ENCODE data around the gene SLC7A14. TPM values are rescaled to one million over a fixed set of nuclear protein-coding genes. Genes with fewer than 3 reads are reported as not detected.

The SLC7A14 gene
- total and polyA plus RNA-seq, 2 donors (not counting 3 experiments of a cell fraction or from before 2014, with no cell fraction given), result 0.07 to 0.57 TPM

DNA sequence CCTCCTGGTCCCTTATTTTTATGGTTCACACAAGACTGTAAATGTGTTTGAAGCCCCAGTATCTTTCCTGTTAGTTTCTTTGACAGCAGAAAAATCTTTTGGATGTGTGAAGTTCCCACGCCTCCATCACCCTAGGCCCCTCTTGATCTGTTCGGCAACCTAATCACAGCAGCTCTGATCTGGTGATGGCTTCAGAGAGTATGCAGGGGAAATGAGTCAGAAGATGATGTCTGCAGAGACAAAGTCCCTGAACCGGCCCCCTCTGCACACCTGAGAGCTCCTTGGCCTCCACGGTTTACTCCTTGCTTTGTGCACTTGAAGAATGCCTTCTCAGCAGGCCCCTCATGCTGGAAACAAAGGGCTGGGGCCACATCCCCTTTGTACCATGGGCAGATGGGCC, 103.7 kb downstream of the SLC7A14 start:
- H2AFZ ChIP-seq (ENCODE audit: low read depth, low read length), result no peak overlapping the region
- H3K79me2 ChIP-seq (ENCODE audit: control insufficient read depth, insufficient read depth, low read length), result no peaks in the 10 kb centered on the region
- no peak overlapping the region for H3K27ac ChIP-seq (ENCODE audit: insufficient read depth, low read depth, low read length)
- TF ChIP-seq JUN (IDR thresholded peaks at IDR 0.05; ENCODE audit: borderline replicate concordance, insufficient read depth, insufficient read length, low read depth) (no peak), MYC (IDR thresholded peaks at IDR 0.05; ENCODE audit: low read depth, low read length) (no peak), FOS (IDR thresholded peaks at IDR 0.05; ENCODE audit: borderline replicate concordance, insufficient read depth, low read length) (no peak), POLR2AphosphoS5 (IDR thresholded peaks at IDR 0.05; ENCODE audit: insufficient read depth, low read depth, low read length) (no peak), GATA2 (IDR thresholded peaks at IDR 0.05; ENCODE audit: insufficient read depth, insufficient read length, low read depth, low read length) (no peak)
- TF ChIP-seq, protein P1, sequence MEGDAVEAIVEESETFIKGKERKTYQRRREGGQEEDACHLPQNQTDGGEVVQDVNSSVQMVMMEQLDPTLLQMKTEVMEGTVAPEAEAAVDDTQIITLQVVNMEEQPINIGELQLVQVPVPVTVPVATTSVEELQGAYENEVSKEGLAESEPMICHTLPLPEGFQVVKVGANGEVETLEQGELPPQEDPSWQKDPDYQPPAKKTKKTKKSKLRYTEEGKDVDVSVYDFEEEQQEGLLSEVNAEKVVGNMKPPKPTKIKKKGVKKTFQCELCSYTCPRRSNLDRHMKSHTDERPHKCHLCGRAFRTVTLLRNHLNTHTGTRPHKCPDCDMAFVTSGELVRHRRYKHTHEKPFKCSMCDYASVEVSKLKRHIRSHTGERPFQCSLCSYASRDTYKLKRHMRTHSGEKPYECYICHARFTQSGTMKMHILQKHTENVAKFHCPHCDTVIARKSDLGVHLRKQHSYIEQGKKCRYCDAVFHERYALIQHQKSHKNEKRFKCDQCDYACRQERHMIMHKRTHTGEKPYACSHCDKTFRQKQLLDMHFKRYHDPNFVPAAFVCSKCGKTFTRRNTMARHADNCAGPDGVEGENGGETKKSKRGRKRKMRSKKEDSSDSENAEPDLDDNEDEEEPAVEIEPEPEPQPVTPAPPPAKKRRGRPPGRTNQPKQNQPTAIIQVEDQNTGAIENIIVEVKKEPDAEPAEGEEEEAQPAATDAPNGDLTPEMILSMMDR (IDR thresholded peaks at IDR 0.05; ENCODE audit: extremely low read depth in 1 of 2, insufficient read depth in 1 of 2, low read depth in 1 of 2, low read length in 2 of 2), result no peak
- TF ChIP-seq, protein P2, sequence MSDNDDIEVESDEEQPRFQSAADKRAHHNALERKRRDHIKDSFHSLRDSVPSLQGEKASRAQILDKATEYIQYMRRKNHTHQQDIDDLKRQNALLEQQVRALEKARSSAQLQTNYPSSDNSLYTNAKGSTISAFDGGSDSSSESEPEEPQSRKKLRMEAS (IDR thresholded peaks at IDR 0.05; ENCODE audit: insufficient read depth, insufficient read length), result no peak
- H3K36me3 ChIP-seq (ENCODE audit: control insufficient read depth in 2 of 2, extremely low read depth in 1 of 2, insufficient read depth in 2 of 2, low read length in 2 of 2), result no peaks in the 10 kb centered on the region
- H4K20me1 ChIP-seq (replicated peaks; ENCODE audit: control insufficient read depth, extremely low read depth, insufficient read depth, low read length), result no peaks in the 10 kb centered on the region
- H3K9ac ChIP-seq (replicated peaks; ENCODE audit: extremely low read depth, insufficient read depth, low read length), result no peak overlapping the region
- no peaks in the 10 kb centered on the region for H3K4me1 ChIP-seq (ENCODE audit: control insufficient read depth, extremely low read depth, insufficient read depth, low read length)
- ChIA-PET POLR2A (no interaction called here), CTCF (no interaction called here)
- DNase-seq (ENCODE audit: low read depth, low spot score) (no peak), FAIRE-seq (no peak)
- H3K9me1 ChIP-seq (replicated peaks; ENCODE audit: control insufficient read depth, extremely low read depth, insufficient read depth, low read length), result no peaks in the 10 kb centered on the region
- no peak overlapping the region for H3K4me2 ChIP-seq (ENCODE audit: insufficient read depth, low read length)
- H3K9me3 ChIP-seq (replicated peaks; ENCODE audit: control insufficient read depth, insufficient read depth, low read length), result no peaks in the 10 kb centered on the region
- no peak overlapping the region for H3K4me3 ChIP-seq (replicated peaks in 1 of 3; ENCODE audit: insufficient read depth in 1 of 3, low read depth in 1 of 3, low read length in 3 of 3)
- dilution Hi-C loops (cut with MboI; ENCODE audit: extremely low pct_ligation_motif_present, low sequenced_read_pairs), result no loop called here
- no peaks in the 10 kb centered on the region for H3K27me3 ChIP-seq (ENCODE audit: control insufficient read depth in 2 of 2, insufficient read depth in 2 of 2, low read length in 2 of 2)
- intact Hi-C loops (cut with micrococcal nuclease), result no loop called here
- no TSS peak for BruUV-seq (replicated peaks)
